Measurements from ENCODE around the gene MYCT1.

DNA sequence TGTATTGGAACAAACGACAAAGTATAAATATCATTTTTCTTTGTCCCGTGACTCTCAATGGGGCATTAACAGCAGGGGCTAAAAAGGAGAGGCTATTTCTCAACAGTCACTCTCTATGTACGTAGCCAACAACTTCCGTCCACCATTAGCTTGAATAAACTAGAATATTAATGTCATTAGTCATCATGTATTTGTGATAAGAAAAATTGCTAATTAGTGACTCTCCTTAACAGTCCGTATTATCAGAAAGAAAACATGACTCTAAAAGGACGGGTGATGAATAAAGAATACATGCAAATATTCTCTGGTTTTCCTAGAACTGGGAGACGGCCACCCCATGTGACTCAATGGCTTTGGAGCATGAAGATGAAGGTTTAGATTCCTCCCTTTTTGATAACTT, 71.5 kb downstream of the MYCT1 start:
- TF ChIP-seq, protein P1, sequence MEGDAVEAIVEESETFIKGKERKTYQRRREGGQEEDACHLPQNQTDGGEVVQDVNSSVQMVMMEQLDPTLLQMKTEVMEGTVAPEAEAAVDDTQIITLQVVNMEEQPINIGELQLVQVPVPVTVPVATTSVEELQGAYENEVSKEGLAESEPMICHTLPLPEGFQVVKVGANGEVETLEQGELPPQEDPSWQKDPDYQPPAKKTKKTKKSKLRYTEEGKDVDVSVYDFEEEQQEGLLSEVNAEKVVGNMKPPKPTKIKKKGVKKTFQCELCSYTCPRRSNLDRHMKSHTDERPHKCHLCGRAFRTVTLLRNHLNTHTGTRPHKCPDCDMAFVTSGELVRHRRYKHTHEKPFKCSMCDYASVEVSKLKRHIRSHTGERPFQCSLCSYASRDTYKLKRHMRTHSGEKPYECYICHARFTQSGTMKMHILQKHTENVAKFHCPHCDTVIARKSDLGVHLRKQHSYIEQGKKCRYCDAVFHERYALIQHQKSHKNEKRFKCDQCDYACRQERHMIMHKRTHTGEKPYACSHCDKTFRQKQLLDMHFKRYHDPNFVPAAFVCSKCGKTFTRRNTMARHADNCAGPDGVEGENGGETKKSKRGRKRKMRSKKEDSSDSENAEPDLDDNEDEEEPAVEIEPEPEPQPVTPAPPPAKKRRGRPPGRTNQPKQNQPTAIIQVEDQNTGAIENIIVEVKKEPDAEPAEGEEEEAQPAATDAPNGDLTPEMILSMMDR (IDR thresholded peaks at IDR 0.05), result no peak
- TF ChIP-seq ZFX (IDR thresholded peaks at IDR 0.05; ENCODE audit: borderline replicate concordance), result no peak

All from 22Rv1 (cell line).